ENCODE results near the gene NOX3. TPM values are rescaled to one million over a fixed set of nuclear protein-coding genes. Genes with fewer than 3 reads are reported as not detected.
A peak's percentile ranks its signal among the peaks of the same experiment; 100 is the strongest.

NOX3 gene
- total and polyA plus RNA-seq, 9 of the 15 experiments (the other 6 are each of a cell fraction or from before 2014, with no cell fraction given): not detected

DNA sequence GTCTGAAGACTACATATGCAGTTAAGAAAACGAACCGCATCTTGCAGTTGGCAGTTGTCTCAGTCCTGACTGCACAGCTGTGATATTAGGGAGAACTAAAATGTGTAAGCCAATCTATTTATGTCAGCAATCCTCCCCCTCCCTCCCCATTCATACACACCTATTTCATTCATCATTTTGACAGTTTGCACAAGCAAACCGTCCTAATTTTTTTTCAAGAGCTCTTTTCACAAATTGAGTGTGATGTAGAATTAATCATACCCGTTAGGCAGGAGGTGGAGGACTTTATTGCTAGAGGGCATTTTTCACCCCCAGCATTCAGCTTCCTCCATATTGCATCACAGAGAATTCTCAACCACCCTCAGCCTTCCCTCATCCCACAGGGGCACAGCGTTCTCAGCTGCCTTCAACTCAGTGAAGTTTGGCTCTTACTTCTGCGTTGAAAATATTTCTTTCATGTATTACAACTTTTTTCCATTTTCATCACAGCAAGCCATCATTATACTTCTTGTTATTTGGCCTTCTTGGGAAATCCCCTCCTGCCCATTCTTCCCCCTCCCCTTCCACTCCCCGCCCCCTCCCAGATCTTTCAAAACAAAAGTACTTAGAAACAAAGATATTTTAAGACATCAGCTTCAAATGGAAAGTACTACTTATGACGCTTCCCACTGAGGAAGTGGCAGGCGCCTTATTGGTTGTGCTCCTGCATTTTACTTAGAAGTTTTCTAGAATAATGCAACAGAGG is 37.5 kb downstream of the NOX3 start:
- no peak overlapping the region for H3K27ac ChIP-seq (ENCODE audit: extremely low read depth, low read depth, low read length)
- intact Hi-C loops (cut with micrococcal nuclease): no loop called here
- ChIA-PET POLR2A (interaction anchor here (1.1 to 1.2 kb wide), 2 partner anchors 11 to 29 kb away, joined by 3 to 4 read pairs; no protein-coding TSS in a partner anchor), CTCF (ENCODE audit: low intra/inter-chr PET ratio) (no interaction called here)
- H3K9ac ChIP-seq (ENCODE audit: insufficient read depth in 1 of 2, low read depth in 2 of 2, low read length in 2 of 2): no peak overlapping the region
- no peak for FAIRE-seq
- H3K36me3 ChIP-seq (ENCODE audit: control insufficient read depth, insufficient read depth, low read length): no peaks in the 10 kb centered on the region
- H3K4me1 ChIP-seq (replicated peaks in 1 of 2; ENCODE audit: control insufficient read depth in 2 of 2, insufficient read depth in 2 of 2, low read length in 2 of 2): no peaks in the 10 kb centered on the region
- H3K4me2 ChIP-seq (ENCODE audit: insufficient read depth, low read length): no peak overlapping the region
- 2% methylated on average over 8 of the region's 9 CpGs for WGBS (ENCODE audit: insufficient coverage, low coverage, missing lambda C conversion rate)
- BruUV-seq (replicated peaks): no TSS peak
- H3K9me3 ChIP-seq (replicated peaks; ENCODE audit: control insufficient read depth, insufficient read depth, low read depth, low read length): no peaks in the 10 kb centered on the region
- peaks cover 10 to 16% of the 10 kb centered on the region in 2 experiments; a peak in 4 of 5 replicates for H3K27me3 ChIP-seq (ENCODE audit: control insufficient read depth in 2 of 2, insufficient read depth in 2 of 2, low read length in 2 of 2)
- H3K79me2 ChIP-seq (ENCODE audit: control insufficient read depth, insufficient read depth, low read length): no peaks in the 10 kb centered on the region
- no peak for ATAC-seq
- no peaks in the 10 kb centered on the region for H4K20me1 ChIP-seq (replicated peaks; ENCODE audit: control insufficient read depth, insufficient read depth, low read length)
- no peak overlapping the region for H3K4me3 ChIP-seq
- no peak overlapping the region for H2AFZ ChIP-seq (ENCODE audit: low read depth, low read length)
- H3K9me1 ChIP-seq (ENCODE audit: control insufficient read depth, insufficient read depth, low read length): no peaks in the 10 kb centered on the region
- DNase-seq (ENCODE audit: extremely low read depth in 1 of 4, low spot score in 3 of 4): no peak
- in situ Hi-C loops (cut with MboI): no loop called here
- no peak for TF ChIP-seq ZNF143 (CRISPR knock-in tag; IDR thresholded peaks at IDR 0.05)
- TF ChIP-seq, protein P1, sequence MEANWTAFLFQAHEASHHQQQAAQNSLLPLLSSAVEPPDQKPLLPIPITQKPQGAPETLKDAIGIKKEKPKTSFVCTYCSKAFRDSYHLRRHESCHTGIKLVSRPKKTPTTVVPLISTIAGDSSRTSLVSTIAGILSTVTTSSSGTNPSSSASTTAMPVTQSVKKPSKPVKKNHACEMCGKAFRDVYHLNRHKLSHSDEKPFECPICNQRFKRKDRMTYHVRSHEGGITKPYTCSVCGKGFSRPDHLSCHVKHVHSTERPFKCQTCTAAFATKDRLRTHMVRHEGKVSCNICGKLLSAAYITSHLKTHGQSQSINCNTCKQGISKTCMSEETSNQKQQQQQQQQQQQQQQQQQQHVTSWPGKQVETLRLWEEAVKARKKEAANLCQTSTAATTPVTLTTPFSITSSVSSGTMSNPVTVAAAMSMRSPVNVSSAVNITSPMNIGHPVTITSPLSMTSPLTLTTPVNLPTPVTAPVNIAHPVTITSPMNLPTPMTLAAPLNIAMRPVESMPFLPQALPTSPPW (CRISPR knock-in tag; IDR thresholded peaks at IDR 0.05): peak; percentile 68; the same call in 1 of the 2 replicates
- TF ChIP-seq HEY1 (CRISPR knock-in tag; IDR thresholded peaks at IDR 0.05; ENCODE audit: borderline replicate concordance): no peak
- no peak for TF ChIP-seq ZNF23 (CRISPR knock-in tag; IDR thresholded peaks at IDR 0.05)
- TF ChIP-seq ZNF830 (CRISPR knock-in tag; IDR thresholded peaks at IDR 0.05): no peak
- TF ChIP-seq KDM2B (CRISPR knock-in tag; IDR thresholded peaks at IDR 0.05): no peak
- TF ChIP-seq YY1 (IDR thresholded peaks at IDR 0.05; ENCODE audit: borderline replicate concordance in 1 of 3, control insufficient read depth in 1 of 3, extremely low read depth in 1 of 3, insufficient read depth in 3 of 3, insufficient read length in 1 of 3, insufficient replicate concordance in 2 of 3, low read depth in 1 of 3, low read length in 2 of 3): no peak
- no peak for TF ChIP-seq CREBBP (IDR thresholded peaks at IDR 0.05; ENCODE audit: low read depth, low read length)
- no peak for TF ChIP-seq TCF7L2 (IDR thresholded peaks at IDR 0.05; ENCODE audit: low read depth, low read length)
- TF ChIP-seq, protein P2, sequence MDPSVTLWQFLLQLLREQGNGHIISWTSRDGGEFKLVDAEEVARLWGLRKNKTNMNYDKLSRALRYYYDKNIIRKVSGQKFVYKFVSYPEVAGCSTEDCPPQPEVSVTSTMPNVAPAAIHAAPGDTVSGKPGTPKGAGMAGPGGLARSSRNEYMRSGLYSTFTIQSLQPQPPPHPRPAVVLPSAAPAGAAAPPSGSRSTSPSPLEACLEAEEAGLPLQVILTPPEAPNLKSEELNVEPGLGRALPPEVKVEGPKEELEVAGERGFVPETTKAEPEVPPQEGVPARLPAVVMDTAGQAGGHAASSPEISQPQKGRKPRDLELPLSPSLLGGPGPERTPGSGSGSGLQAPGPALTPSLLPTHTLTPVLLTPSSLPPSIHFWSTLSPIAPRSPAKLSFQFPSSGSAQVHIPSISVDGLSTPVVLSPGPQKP (CRISPR knock-in tag; IDR thresholded peaks at IDR 0.05): no peak
- TF ChIP-seq, protein P3, sequence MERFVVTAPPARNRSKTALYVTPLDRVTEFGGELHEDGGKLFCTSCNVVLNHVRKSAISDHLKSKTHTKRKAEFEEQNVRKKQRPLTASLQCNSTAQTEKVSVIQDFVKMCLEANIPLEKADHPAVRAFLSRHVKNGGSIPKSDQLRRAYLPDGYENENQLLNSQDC (CRISPR knock-in tag; IDR thresholded peaks at IDR 0.05): no peak
- no peak for TF ChIP-seq CCNT2 (IDR thresholded peaks at IDR 0.05; ENCODE audit: borderline replicate concordance, extremely low read depth, insufficient read length, low read depth, low read length)
- TF ChIP-seq, protein P4, sequence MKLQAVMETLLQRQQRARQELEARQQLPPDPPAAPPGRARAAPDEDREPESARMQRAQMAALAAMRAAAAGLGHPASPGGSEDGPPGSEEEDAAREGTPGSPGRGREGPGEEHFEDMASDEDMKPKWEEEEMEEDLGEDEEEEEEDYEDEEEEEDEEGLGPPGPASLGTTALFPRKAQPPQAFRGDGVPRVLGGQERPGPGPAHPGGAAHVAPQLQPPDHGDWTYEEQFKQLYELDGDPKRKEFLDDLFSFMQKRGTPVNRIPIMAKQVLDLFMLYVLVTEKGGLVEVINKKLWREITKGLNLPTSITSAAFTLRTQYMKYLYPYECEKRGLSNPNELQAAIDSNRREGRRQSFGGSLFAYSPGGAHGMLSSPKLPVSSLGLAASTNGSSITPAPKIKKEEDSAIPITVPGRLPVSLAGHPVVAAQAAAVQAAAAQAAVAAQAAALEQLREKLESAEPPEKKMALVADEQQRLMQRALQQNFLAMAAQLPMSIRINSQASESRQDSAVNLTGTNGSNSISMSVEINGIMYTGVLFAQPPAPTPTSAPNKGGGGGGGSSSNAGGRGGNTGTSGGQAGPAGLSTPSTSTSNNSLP (IDR thresholded peaks at IDR 0.05; ENCODE audit: borderline replicate concordance, low read depth, low read length): no peak
- no peak for TF ChIP-seq GATA2 (CRISPR knock-in tag; IDR thresholded peaks at IDR 0.05)
- TF ChIP-seq KLF13 (tag; IDR thresholded peaks at IDR 0.05; ENCODE audit: borderline replicate concordance, low read depth): no peak

Measured in K562 (cell line).